ENCODE data around the gene SMARCC1.

DNA sequence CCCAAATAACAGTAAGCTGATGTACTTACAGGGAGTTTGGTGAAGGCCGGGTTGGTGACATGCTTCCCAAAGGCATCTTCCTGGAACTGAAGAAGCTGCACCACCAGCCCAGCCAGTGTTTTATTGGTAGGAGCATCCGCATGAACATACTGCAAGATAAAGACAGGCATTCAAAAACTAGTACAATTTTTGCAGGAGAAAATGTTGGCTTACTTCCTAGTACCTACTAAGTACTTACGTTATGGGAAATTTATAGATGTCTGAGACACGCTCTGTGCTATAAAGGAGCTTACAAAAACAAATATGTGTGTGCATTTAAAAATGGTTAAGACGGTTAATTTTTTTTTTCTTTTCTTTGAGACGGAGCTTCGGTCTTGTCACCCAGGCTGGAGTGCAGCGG lies 8.9 kb downstream of the SMARCC1 start:
- TF ChIP-seq, protein P1, sequence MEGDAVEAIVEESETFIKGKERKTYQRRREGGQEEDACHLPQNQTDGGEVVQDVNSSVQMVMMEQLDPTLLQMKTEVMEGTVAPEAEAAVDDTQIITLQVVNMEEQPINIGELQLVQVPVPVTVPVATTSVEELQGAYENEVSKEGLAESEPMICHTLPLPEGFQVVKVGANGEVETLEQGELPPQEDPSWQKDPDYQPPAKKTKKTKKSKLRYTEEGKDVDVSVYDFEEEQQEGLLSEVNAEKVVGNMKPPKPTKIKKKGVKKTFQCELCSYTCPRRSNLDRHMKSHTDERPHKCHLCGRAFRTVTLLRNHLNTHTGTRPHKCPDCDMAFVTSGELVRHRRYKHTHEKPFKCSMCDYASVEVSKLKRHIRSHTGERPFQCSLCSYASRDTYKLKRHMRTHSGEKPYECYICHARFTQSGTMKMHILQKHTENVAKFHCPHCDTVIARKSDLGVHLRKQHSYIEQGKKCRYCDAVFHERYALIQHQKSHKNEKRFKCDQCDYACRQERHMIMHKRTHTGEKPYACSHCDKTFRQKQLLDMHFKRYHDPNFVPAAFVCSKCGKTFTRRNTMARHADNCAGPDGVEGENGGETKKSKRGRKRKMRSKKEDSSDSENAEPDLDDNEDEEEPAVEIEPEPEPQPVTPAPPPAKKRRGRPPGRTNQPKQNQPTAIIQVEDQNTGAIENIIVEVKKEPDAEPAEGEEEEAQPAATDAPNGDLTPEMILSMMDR (IDR thresholded peaks at IDR 0.05): no peak
- no peak for TF ChIP-seq POLR2A (IDR thresholded peaks at IDR 0.05)
